GM11168 (cell line): ENCODE results near the gene PIN1.

Experiments
- in situ Hi-C: fragments of 300-500 bp; cut with MboI; formaldehyde crosslinking; loops from one replicate; pipeline ENCODE4 v1.12.0; 2022; ENCODE audit warnings: low sequenced_read_pairs; ENCODE audit not compliant: unreplicated experiment

PIN1 gene

DNA sequence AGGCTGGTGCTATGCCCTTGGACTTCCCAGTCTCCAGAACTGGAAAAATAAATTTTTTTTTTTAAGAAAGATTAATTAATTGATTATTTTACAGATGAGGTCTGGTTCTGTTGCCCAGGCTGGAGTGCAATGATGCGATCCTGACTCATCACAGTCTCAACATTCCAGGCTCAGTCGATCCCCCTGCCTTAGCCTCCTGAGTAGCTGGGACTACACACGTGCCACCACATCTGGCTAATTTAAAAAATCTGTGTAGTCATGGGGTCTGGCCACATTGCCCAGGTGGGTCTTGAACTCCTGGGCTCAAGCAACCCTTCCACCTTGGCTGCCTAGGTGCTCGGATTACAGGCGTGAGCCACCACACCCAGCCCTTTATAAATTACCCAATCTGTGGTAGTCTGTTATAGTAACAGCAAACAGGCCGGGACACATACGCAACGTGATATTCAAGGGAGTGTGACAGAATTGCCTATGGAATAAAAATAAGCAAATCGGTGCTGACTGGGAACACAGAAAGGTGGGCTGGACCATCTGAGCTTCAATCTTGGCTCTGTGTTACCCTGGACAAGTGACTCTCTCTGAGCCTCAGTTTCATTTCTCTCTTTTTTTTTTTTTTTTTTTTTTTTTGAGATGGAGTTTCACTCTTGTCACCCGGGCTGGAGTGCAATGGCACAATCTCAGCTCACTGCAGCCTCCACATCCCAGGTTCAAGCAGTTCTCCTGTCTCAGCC is 42.8 kb downstream of the PIN1 start:
- in situ Hi-C loops, result no loop called here

DNA sequence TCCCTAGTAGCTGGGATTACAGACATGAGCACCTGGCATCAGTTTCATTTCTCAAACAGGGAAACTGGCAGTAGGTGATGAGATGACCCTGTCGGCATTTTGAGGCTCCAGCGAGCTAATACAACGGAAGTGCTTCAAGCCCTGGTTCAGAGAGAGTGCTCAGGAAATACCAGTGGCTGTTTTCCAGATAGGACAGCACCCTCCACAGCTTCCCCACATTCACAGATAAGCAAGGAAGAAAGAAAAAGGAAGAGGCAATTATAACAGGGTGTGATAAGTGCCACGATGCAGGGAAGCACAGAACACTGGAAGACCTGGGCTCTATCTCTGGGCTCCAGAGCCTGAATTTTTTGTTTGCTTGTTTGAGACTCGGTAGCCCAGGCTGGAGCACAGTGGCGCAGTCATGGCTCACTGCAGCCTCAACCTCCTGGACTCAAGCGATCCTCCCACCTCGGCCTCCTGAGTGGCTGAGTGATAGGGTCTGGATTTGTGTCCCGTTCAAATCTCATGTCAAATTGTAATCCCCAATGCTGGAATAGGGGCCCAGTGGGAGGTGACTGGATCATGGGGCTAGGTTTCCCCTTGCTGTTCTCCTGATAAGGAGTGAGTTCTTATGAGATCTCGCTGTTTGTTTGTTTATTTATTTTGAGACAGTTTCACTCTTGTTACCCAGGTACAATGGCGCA is 43.5 kb downstream of the PIN1 start:
- in situ Hi-C loops, result no loop called here

DNA sequence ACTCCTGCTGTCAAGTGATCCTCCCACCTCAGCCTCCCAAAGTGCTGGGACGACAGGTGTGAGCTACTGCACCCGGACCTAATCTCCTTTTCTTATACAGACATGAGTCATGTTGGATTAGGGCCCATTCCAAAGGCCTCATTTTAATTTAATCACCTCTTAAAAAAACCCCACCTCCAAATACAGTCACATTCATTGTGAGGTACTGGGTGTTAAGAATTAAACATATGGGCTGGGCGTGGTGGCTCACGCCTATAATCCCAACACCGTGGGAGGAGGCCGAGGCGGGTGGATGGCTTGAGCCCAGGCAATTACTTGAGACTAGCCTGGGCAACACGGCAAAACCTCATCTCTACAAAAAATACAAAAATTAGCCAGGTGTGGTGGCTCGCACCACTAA is 46.6 kb downstream of the PIN1 start:
- in situ Hi-C loops, result no loop called here

DNA sequence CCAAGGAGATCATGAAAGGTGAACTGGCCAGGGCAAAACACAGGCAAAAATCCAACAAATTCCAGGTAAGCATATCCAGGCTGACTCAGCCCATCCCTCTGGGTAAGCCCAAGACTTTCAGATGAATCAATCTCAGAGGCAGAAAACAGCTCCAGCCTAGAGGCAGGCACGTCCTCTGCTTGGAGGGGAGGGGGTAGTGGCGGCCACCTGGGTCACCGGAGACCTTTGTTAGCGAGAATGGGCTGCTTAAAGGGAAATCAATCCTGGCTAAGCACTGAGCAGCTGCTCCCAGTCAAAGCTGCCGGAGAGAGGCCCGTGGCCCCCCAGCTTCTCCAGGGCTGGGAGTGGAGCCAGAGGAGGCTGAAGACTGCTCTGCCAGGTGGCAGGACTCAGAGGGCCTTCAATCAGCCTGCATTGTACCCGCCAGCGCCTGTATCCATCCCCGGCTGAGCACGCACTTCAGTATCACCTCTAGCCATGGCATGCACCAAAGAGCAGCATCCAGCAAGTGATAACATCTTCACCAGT is 48.2 kb downstream of the PIN1 start:
- in situ Hi-C loops, result no loop called here

- in situ Hi-C loops, result no loop called here
Measured at GRCh38 chr19:9883764-9884163, 48.6 kb downstream of the PIN1 start.

- in situ Hi-C loops, result no loop called here
Measured at GRCh38 chr19:9885077-9885552, 50.0 kb downstream of the PIN1 start.

DNA sequence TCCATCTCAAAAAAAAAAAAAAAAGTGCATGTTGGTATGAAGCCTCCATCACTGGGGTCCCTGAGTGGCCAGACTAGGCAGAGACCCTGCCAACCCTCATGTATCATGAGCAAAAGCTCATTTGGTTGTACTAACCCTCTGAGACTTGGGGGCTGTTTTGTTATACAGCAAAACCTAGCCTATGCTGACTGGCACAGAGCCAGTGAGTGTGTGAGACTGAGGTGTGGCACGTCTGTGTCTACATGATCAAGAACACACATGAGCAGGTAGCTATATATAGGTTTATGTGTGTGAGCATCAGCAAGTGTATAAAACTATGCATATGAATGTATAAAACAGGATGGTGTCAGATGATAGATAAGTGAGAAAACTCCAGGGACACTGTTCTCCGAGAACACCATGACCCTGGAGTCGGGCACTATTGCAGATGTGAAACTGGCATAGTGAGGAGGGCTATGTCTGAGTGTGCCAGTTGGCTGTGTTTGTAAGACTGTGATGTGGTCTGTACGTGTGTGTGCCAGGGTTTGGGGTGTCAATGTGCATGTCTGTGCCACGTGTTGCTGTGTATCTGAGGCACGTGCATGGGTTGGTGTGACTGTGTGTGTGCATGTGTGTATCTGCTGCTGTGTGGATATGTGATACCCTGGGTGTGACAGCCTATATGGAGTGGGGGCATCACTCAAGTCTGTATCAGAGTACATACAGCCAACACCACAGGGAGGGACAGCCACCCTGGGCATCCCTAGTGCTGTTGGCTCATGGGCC is 56.7 kb downstream of the PIN1 start:
- in situ Hi-C loops, result no loop called here
